ENCODE measurements around the gene HID1. TPM values are rescaled to one million over a fixed set of nuclear protein-coding genes. Genes with fewer than 3 reads are reported as not detected.

The HID1 gene
- total and polyA plus RNA-seq, 9 of the 15 experiments (the other 6 are each of a cell fraction or from before 2014, with no cell fraction given): 0.14 to 2.1 (median 0.54) TPM; not detected in 2

- no peak for TF ChIP-seq NFXL1 (CRISPR knock-in tag; IDR thresholded peaks at IDR 0.05)
- TF ChIP-seq ZC3H11A (IDR thresholded peaks at IDR 0.05; ENCODE audit: low read depth, low read length): peak; percentile 96
- TF ChIP-seq SIN3B (IDR thresholded peaks at IDR 0.05; ENCODE audit: low read depth): peak; percentile 95
- no peak for TF ChIP-seq ZNF316 (IDR thresholded peaks at IDR 0.05)
- TF ChIP-seq NFYB (IDR thresholded peaks at IDR 0.05; ENCODE audit: extremely low read depth, insufficient read length): no peak
- 0 out of 2 replicates have a peak, but pooled peaks have one; percentile 36 for TF ChIP-seq ZBTB12 (CRISPR knock-in tag; IDR thresholded peaks at IDR 0.05)
- TF ChIP-seq JUNB (CRISPR knock-in tag; conservative IDR thresholded peaks at IDR 0.05): no peak
- no peak for TF ChIP-seq HOMEZ (CRISPR knock-in tag; IDR thresholded peaks at IDR 0.05)
- peak; percentile 54 for TF ChIP-seq ZNF24 (IDR thresholded peaks at IDR 0.05)
- no peak for TF ChIP-seq GATA2 (CRISPR knock-in tag; IDR thresholded peaks at IDR 0.05)
- peak; percentile 19 to 45; a peak in 3 of 4 replicates for TF ChIP-seq RAD21 (CRISPR knock-in tag; conservative IDR thresholded peaks at IDR 0.05 in 1 of 2, IDR thresholded peaks at IDR 0.05 in 1 of 2)
- TF ChIP-seq HIVEP1 (CRISPR knock-in tag; IDR thresholded peaks at IDR 0.05): peak; percentile 58; the same call in 1 of the 2 replicates
- TF ChIP-seq GTF3C2 (IDR thresholded peaks at IDR 0.05; ENCODE audit: borderline replicate concordance, extremely low read depth, insufficient read length): no peak
- TF ChIP-seq SIRT6 (IDR thresholded peaks at IDR 0.05; ENCODE audit: low read depth, low read length): no peak
- peak; percentile 86 for TF ChIP-seq ARID4B (CRISPR knock-in tag; IDR thresholded peaks at IDR 0.05)
- TF ChIP-seq EHMT2 (IDR thresholded peaks at IDR 0.05): no peak
- TF ChIP-seq KLF16 (IDR thresholded peaks at IDR 0.05): no peak
- no peak for TF ChIP-seq HDAC3 (IDR thresholded peaks at IDR 0.05; ENCODE audit: borderline replicate concordance, partially characterized antibody)
These were observed 40.0 kb upstream of the HID1 start, which contains the start of gene MRPL58 (continued) for GRCh38 chr17:75012346-75013091.
